Stomach (tissue), 9 donors: ENCODE data around the gene HDGFL2. TPM values are rescaled to one million over a fixed set of nuclear protein-coding genes. Genes with fewer than 3 reads are reported as not detected.

ENCODE experiments used
- DNase-seq, 2 donors: peaks; one replicate each; pipeline versions ENCODE4 v3.0.0 to v3.0.0-alpha.2; 2013 to 2019
- H3K27ac ChIP-seq, 5 donors: fragments of 200-600 bp in 4 of 5; sonication (generic) in 4 of 5; one replicate each; pipeline ENCODE4 v1.5.1; 2013 to 2019; ENCODE audit warnings: mild to moderate bottlenecking in 1 of 5, moderate library complexity in 1 of 5
- H3K27me3 ChIP-seq, 3 donors: fragments of 200-600 bp; sonication (generic); one replicate each; pipeline ENCODE4 v1.5.1; 2017 to 2019; ENCODE audit warnings: mixed run types in 1 of 3
- H3K36me3 ChIP-seq, 4 donors: fragments of 200-600 bp; sonication (generic); 1 replicate in 3 of 4; 2 replicates in 1 of 4; pipeline ENCODE4 v1.5.1; 2016 to 2019
- H3K4me1 ChIP-seq, 4 donors: fragments of 200-600 bp; sonication (generic); one replicate each; pipeline ENCODE4 v1.5.1; 2016 to 2019
- H3K4me3 ChIP-seq, 4 donors: fragments of 200-600 bp; sonication (generic) in 3 of 4; one replicate each; pipeline ENCODE4 v1.5.1; 2016 to 2019; ENCODE audit warnings: mild to moderate bottlenecking in 1 of 4
- H3K9me3 ChIP-seq, 4 donors: fragments of 200-600 bp; sonication (generic); one replicate each; pipeline ENCODE4 v1.5.1; 2016 to 2019
- CTCF ChIP-seq, 7 experiments: fragments of 450-650 bp in 4 of 7; fragments of 200-600 bp in 3 of 7; sonication (generic) in 3 of 7; IDR thresholded peaks; one replicate each; pipeline ENCODE4 v1.5.1; 2016 to 2019; ENCODE audit warnings: antibody characterized with exemption in 7 of 7, control low read depth in 2 of 7, mild to moderate bottlenecking in 1 of 7
- EP300 ChIP-seq: sonication (generic); formaldehyde crosslinking; IDR thresholded peaks from one replicate; pipeline ENCODE4 v1.6.1; 2017; ENCODE audit warnings: antibody characterized with exemption
- POLR2A ChIP-seq, 4 donors: fragments of 450-650 bp; IDR thresholded peaks; one replicate each; pipeline ENCODE4 v1.6.1; 2016; ENCODE audit warnings: antibody characterized with exemption in 4 of 4, control low read depth in 2 of 4, mild to moderate bottlenecking in 1 of 4, moderate library complexity in 1 of 4
- POLR2AphosphoS5 ChIP-seq, 3 donors: sonication (generic); formaldehyde crosslinking; IDR thresholded peaks; one replicate each; pipeline ENCODE4 v1.6.1; 2016; ENCODE audit warnings: antibody characterized with exemption in 3 of 3
- WGBS, 5 donors: extraction: QIAGEN DNeasy Blood & Tissue Kit in 3 of 5; methylation state at CpG; one replicate each; pipeline versions ENCODE4 v1.1.5 to v1.1.7; 2013 to 2018; 5-methylcytosine and 5-hydroxymethylcytosine counted together
- intact Hi-C: fragments of 100-400 bp; cut with DNase I; formaldehyde crosslinking; loops from one replicate; pipeline ENCODE4 v1.15.1; 2023; ENCODE audit warnings: low total_unique reads
- polyA plus RNA-seq, 3 donors: library from polyadenylated mRNA; stranded (reverse); fragments of 200-250 nt; gene quantifications; one replicate each; pipeline ENCODE4 v1.2.3, GENCODE V29; 2013
- total RNA-seq, 5 donors: library from RNA; depleted of rRNA; stranded (reverse); fragments of >200 nt; gene quantifications; one replicate each; pipeline versions ENCODE4 v1.1.0 to v1.2.3, GENCODE V29; 2014 to 2016
- donor health status: healthy with polysubstance abuse.
- donor health status: Bipolar disorder and iron deficiency.
- donor health status: healthy.

HDGFL2 gene
- total and polyA plus RNA-seq, 8 donors: 25.5 to 127 (median 35.0) TPM

- WGBS, 5 donors: 87 to 90% (median 89%) methylated on average over 13 to 15 of the region's 15 CpGs
- no peak for DNase-seq
- Histone ChIP-seq H3K4me3 (no peak overlapping the region), H3K9me3 (no peaks in the 10 kb centered on the region), H3K27ac (no peak overlapping the region), H3K4me1 (peaks cover 0 to 6% (median 2%) of the 10 kb centered on the region in 4 donors), H3K27me3 (no peaks in the 10 kb centered on the region), H3K36me3 (peaks cover 36 to 58% (median 53%) of the 10 kb centered on the region in 4 donors)
- intact Hi-C loops: no loop called here
- TF ChIP-seq EP300 (no peak), POLR2AphosphoS5 (IDR thresholded peaks at IDR 0.05) (no peak), CTCF (IDR thresholded peaks at IDR 0.05) (no peak), POLR2A (IDR thresholded peaks at IDR 0.05) (no peak)
These were observed 28.9 kb upstream of the HDGFL2 start for GRCh38 chr19:4443188-4443587.

- WGBS, 5 donors: 61 to 80% (median 75%) methylated on average over 8 to 20 of the region's 20 CpGs
These were observed 27.9 kb upstream of the HDGFL2 start for GRCh38 chr19:4443966-4444764.

GRCh38 chr19:4444765-4445741, 27.0 kb upstream of the HDGFL2 start:
- TF ChIP-seq POLR2A (IDR thresholded peaks at IDR 0.05): no peak
- TF ChIP-seq CTCF (IDR thresholded peaks at IDR 0.05): no peak
- no peak for TF ChIP-seq EP300
- no peak for TF ChIP-seq POLR2AphosphoS5 (IDR thresholded peaks at IDR 0.05)
- WGBS, 5 donors: 78 to 82% (median 81%) methylated on average over 30 to 36 of the region's 36 CpGs
- Histone ChIP-seq H3K9me3 (no peaks in the 10 kb centered on the region), H3K27me3 (no peaks in the 10 kb centered on the region), H3K4me3 (no peak overlapping the region), H3K27ac (no peak overlapping the region), H3K36me3 (peaks cover 52 to 69% (median 66%) of the 10 kb centered on the region in 4 donors), H3K4me1 (peaks cover 4 to 23% (median 14%) of the 10 kb centered on the region in 4 donors)
- intact Hi-C loops: no loop called here
- DNase-seq: no peak

More at GRCh38 chr19:4443966-4444764, 27.9 kb upstream of the HDGFL2 start:
- Histone ChIP-seq H3K4me3 (no peak overlapping the region), H3K9me3 (no peaks in the 10 kb centered on the region), H3K27me3 (no peaks in the 10 kb centered on the region), H3K27ac (no peak overlapping the region), H3K4me1 (peaks cover 2 to 15% (median 9%) of the 10 kb centered on the region in 4 donors), H3K36me3 (peaks cover 43 to 68% (median 63%) of the 10 kb centered on the region in 4 donors)
- TF ChIP-seq POLR2AphosphoS5 (IDR thresholded peaks at IDR 0.05): no peak
- TF ChIP-seq CTCF (IDR thresholded peaks at IDR 0.05): no peak
- TF ChIP-seq POLR2A (IDR thresholded peaks at IDR 0.05): no peak
- TF ChIP-seq EP300: no peak
- intact Hi-C loops: no loop called here
- DNase-seq: no peak
